Measurements from ENCODE around the gene KCNN1.
"Not testable (repeated sequence)": the region's sequence is repeated elsewhere in the genome, so short reads cannot be mapped to it uniquely, and the experiment has no call there.

DNA sequence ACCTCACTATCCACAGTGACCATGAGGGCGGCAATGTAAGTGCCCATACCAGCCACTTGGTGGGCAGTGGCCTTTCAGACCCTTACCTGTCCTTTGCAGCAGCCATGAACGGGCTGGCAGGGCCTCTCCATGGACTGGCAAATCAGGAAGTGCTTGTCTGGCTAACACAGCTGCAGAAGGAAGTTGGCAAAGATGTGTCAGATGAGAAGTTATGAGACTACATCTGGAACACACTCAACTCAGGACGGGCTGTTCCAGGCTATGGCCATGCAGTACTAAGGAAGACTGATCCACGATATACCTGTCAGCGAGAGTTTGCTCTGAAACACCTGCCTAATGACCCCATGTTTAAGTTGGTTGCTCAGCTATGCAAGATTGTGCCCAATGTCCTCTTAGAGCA, 64.5 kb downstream of the KCNN1 start:
- not testable (repeated sequence) for TF ChIP-seq SALL2 (tag by site-specific recombination; IDR thresholded peaks at IDR 0.05; ENCODE audit: borderline replicate concordance); KLF16 (tag by site-specific recombination; IDR thresholded peaks at IDR 0.05); ZNF140 (tag by site-specific recombination; IDR thresholded peaks at IDR 0.05); ZEB2 (tag by site-specific recombination; IDR thresholded peaks at IDR 0.05)
- TF ChIP-seq, protein P1, sequence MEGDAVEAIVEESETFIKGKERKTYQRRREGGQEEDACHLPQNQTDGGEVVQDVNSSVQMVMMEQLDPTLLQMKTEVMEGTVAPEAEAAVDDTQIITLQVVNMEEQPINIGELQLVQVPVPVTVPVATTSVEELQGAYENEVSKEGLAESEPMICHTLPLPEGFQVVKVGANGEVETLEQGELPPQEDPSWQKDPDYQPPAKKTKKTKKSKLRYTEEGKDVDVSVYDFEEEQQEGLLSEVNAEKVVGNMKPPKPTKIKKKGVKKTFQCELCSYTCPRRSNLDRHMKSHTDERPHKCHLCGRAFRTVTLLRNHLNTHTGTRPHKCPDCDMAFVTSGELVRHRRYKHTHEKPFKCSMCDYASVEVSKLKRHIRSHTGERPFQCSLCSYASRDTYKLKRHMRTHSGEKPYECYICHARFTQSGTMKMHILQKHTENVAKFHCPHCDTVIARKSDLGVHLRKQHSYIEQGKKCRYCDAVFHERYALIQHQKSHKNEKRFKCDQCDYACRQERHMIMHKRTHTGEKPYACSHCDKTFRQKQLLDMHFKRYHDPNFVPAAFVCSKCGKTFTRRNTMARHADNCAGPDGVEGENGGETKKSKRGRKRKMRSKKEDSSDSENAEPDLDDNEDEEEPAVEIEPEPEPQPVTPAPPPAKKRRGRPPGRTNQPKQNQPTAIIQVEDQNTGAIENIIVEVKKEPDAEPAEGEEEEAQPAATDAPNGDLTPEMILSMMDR (tag by site-specific recombination; IDR thresholded peaks at IDR 0.05): not testable (repeated sequence)

Measured in HEK293 (cell line).